Coronary artery (tissue), 2 donors: Measurements from ENCODE around the gene CRX.
"Not testable (repeated sequence)": the region's sequence is repeated elsewhere in the genome, so short reads cannot be mapped to it uniquely, and the experiment has no call there.

Experiments
- DNase-seq: peaks from one replicate; pipeline ENCODE4 v3.0.0-alpha.2; 2017; ENCODE audit warnings: low spot score
- H3K27ac ChIP-seq, 2 donors: fragments of 200-600 bp; sonication (generic); one replicate each; pipeline ENCODE4 v1.5.1; 2016 to 2019
- H3K4me3 ChIP-seq: fragments of 200-600 bp; sonication (generic); 2 replicates; pipeline ENCODE4 v1.5.1; 2016; ENCODE audit warnings: mild to moderate bottlenecking, moderate library complexity
- CTCF ChIP-seq: fragments of 200-600 bp; sonication (generic); IDR thresholded peaks from one replicate; pipeline ENCODE4 v1.5.1; 2019; ENCODE audit warnings: antibody characterized with exemption

CRX gene

GRCh38 chr19:47861630-47862029, 39.9 kb downstream of the CRX start:
- no peak overlapping the region for H3K4me3 ChIP-seq
- DNase-seq = no peak
- no peak for TF ChIP-seq CTCF
- no peak overlapping the region for H3K27ac ChIP-seq

- TF ChIP-seq CTCF = peak; percentile 64
- no peak overlapping the region for H3K4me3 ChIP-seq
- H3K27ac ChIP-seq = no peak overlapping the region
- peak; percentile 77 for DNase-seq
Measured at GRCh38 chr19:47863514-47863936, 41.8 kb downstream of the CRX start.

GRCh38 chr19:47865166-47865565, 43.4 kb downstream of the CRX start:
- no peak for TF ChIP-seq CTCF
- Histone ChIP-seq H3K4me3 (no peak overlapping the region), H3K27ac (no peak overlapping the region)
- DNase-seq = no peak

GRCh38 chr19:47878906-47879305, 57.2 kb downstream of the CRX start:
- no peak overlapping the region for H3K27ac ChIP-seq
- no peak overlapping the region for H3K4me3 ChIP-seq
- DNase-seq = no peak
- TF ChIP-seq CTCF = no peak

- not testable (repeated sequence) for H3K27ac ChIP-seq, DNase-seq, H3K4me3 ChIP-seq
Measured at GRCh38 chr19:47879385-47879784, 57.6 kb downstream of the CRX start.

- Histone ChIP-seq H3K27ac (no peak overlapping the region), H3K4me3 (no peak overlapping the region)
- no peak for DNase-seq
- no peak for TF ChIP-seq CTCF
Measured at GRCh38 chr19:47881757-47882156, 60.0 kb downstream of the CRX start.

- Histone ChIP-seq H3K4me3 (no peak overlapping the region), H3K27ac (no peak overlapping the region)
- TF ChIP-seq CTCF = no peak
- no peak for DNase-seq
Measured at GRCh38 chr19:47882890-47883289, 61.2 kb downstream of the CRX start.

- TF ChIP-seq CTCF = no peak
- DNase-seq = no peak
- no peak overlapping the region for H3K27ac ChIP-seq
- no peak overlapping the region for H3K4me3 ChIP-seq
Measured at GRCh38 chr19:47885067-47885463, 63.3 kb downstream of the CRX start.
